Activated CD8-positive, alpha-beta memory T cell treated with anti-CD3 and anti-CD28 coated beads, Interleukin-2, amount 50 U/mL, for 1 hour (primary cell): Measurements from ENCODE around the gene LRRFIP2.

Experiments used
- DNase-seq: peaks from one replicate; pipeline ENCODE4 v3.0.0-alpha.2; 2020; ENCODE audit errors: extremely low read depth

LRRFIP2 gene

DNA sequence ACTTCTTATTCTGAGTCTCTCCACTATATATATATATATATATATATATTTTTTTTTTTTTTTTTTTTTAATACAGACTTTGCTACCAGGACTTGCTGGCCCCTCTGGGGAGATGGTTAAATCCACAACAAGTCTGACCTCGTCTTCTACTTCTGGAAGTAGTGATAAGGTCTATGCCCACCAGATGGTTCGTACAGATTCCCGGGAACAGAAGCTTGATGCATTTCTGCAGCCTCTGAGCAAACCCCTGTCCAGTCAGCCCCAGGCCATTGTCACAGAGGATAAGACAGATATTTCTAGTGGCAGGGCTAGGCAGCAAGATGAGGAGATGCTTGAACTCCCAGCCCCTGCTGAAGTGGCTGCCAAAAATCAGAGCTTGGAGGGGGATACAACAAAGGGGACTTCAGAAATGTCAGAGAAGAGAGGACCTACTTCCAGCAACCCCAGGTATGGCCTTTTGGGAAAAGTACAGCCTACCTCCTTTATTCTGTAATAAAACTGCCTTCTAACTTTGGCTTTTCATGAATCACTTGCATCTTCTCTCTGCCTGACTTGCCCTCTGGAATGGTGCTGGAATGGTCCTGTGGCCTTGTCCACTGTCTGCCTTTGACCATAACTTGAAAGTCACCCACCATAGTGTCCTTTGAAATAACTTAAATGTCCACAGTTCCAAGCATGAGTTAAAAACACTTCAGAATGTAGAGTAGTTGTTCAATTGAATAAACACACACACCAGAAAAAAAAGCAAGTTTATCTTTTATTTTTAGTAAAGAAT lies 148.6 kb downstream of the LRRFIP2 start:
- DNase-seq = no peak

DNA sequence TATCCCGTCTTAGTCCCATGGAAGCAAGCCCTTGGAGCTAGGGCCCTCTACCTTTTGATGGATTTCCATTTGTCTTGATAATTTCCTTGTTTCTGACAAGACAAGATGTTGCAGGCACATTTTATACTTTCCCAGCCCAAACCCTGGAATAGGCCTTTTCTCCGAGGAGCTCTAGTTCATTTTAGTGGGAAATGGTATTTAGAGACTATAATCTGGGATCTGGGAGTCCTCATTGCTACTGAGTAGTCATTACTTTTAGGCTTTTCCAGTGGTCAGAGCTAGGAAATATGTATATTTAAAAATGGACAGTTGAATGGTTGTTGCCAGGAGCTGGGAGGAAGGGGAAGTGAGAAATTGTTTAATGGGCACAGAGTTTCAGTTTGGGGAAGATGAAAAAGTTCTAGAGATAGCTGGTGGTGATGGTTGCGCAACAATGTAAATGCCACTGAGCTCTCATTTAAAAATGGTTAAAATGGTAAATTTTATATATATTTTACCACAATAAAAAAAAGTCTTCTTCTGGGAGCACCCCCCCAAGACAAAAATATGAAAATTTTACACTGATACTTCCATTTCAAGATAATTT lies 149.5 kb downstream of the LRRFIP2 start:
- no peak for DNase-seq

DNA sequence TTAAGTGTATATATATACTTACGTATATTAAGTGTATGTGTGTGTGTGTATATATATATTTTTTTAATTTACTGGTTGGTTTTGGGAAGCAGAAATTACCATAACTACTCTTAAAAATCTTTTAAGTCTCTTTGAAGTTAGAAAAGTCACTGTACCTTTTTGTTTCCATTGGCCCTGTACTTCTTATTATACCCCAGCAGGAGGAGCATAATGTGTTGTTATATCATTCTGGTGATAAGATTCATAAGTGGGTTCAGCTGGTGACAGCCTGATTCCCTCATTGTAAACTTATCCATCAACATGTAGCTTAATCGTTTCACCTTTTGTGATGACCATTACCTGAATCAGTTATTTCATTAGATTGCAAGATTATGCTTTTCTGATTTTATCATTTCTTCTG lies 150.3 kb downstream of the LRRFIP2 start:
- DNase-seq = no peak

DNA sequence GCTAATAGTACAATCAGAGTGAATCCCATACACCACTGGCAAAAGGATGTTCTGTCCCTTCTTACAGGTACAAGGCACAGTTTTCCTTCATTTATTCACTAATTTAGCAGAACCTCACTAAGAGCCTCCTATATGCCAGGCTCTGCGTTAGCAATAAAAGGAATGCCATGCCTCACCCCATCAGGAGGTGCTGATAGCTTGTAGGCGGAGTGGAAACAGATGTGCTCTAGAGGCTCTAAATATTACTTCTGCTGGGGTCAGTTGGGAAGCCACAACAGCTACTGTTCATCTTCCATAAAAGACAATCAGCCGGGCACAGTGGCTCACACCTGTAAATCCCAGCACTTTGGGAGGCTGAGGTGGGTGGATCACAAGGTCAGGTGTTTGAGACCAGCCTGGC lies 156.7 kb downstream of the LRRFIP2 start:
- no peak for DNase-seq

DNA sequence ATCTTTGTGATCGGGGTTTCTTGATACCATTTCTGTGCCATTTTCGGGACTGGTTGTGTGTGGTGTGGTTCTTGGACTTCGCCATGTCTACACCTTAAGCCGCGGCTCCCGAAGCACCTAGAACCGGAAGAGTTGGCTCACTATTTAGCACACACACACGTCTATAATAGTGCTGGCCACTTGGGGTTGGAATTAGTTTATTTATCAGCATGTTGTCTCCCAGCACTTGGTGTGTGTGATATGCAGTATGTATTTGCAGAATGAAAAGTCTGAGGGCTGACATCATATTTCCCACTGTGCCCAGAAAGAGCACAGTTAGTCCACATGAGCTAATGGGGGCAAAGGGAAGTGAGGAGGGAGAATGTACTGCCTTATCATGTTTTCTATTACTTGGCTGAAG lies 157.5 kb downstream of the LRRFIP2 start:
- no peak for DNase-seq

DNA sequence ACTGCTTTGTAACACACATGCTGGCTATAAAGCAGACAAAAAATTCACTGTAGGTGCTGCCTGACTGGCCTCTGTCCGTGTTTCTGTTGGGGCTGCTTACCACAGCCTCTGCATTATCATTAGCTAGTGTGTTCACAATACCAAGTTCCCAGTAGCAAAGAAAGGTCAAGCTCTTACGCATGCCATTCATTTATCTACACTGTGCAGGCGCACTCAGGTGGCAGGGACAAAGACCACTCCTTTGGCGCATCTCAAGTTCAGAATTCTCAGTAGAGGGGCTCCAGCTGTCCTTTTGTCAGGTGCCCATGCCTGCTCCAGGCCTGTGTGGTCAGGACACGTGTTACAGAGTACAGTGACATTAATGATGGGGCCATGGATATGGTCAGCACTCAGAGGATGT lies 158.7 kb downstream of the LRRFIP2 start:
- DNase-seq = no peak

DNA sequence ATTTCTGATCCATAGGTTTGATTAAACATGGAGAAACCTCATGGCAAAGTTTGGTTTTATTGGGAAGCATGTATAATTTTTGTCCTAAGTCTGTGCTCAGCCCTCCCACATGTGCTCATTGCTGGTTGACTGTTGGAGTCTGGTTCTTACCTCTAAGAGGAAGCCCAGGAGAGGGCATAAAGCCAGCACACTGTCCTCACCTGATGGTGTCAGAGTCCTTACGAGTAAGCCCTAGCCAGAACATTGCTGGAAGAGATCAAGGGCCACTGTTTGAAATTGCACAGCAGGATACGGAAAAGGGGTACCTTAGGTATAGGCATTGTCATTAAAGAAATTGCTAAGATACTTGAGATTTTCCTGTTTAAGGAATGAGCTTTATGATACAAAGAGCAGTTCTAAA lies 159.8 kb downstream of the LRRFIP2 start:
- DNase-seq = no peak
